Stimulated activated CD4-positive, alpha-beta T cell treated with anti-CD3 and anti-CD28 coated beads, Interleukin-15, amount 100 ng/mL, for 24 hours (primary cell): Measurements from ENCODE around the gene TPD52L2.

ENCODE experiments used
- DNase-seq: peaks from one replicate; pipeline ENCODE4 v3.0.0-alpha.2; 2020

The TPD52L2 gene

GRCh38 chr20:63882257-63883200 lies 17.5 kb downstream of the TPD52L2 start:
- DNase-seq = no peak

- DNase-seq = no peak
Observed at GRCh38 chr20:63883201-63883593, 18.1 kb downstream of the TPD52L2 start.

- no peak for DNase-seq
Observed at GRCh38 chr20:63884506-63885263, 19.6 kb downstream of the TPD52L2 start.

- no peak for DNase-seq
Observed at GRCh38 chr20:63885264-63886053, 20.4 kb downstream of the TPD52L2 start.

- no peak for DNase-seq
Observed at GRCh38 chr20:63886054-63886419, 21.0 kb downstream of the TPD52L2 start.

- DNase-seq = no peak
Observed at GRCh38 chr20:63886921-63887320, 21.9 kb downstream of the TPD52L2 start.

- no peak for DNase-seq
Observed at GRCh38 chr20:63889241-63890200, 24.5 kb downstream of the TPD52L2 start.

GRCh38 chr20:63890201-63890576 lies 25.1 kb downstream of the TPD52L2 start:
- DNase-seq = no peak

- no peak for DNase-seq
Observed at GRCh38 chr20:63890616-63891015, 25.5 kb downstream of the TPD52L2 start.

- no peak for DNase-seq
Observed at GRCh38 chr20:63891061-63892002, 26.3 kb downstream of the TPD52L2 start.

GRCh38 chr20:63892402-63892801 lies 27.3 kb downstream of the TPD52L2 start:
- no peak for DNase-seq

GRCh38 chr20:63893999-63894357 lies 28.9 kb downstream of the TPD52L2 start:
- DNase-seq = no peak

- peak; percentile 96 for DNase-seq
Observed at GRCh38 chr20:63894358-63895201, 29.5 kb downstream of the TPD52L2 start, which contains the start of gene DNAJC5. DNAJC5 (plus strand) TSS chr20:63895126; CDS start chr20:63928346, 33,220 bp downstream.

GRCh38 chr20:63895202-63895951 lies 30.3 kb downstream of the TPD52L2 start:
- no peak for DNase-seq

GRCh38 chr20:63895952-63896263 lies 30.8 kb downstream of the TPD52L2 start:
- DNase-seq = no peak

GRCh38 chr20:63896264-63897105 lies 31.4 kb downstream of the TPD52L2 start:
- peak; percentile 46 for DNase-seq

GRCh38 chr20:63897978-63898561 lies 33.0 kb downstream of the TPD52L2 start:
- no peak for DNase-seq
